Measurements from ENCODE around the gene DRG1. TPM values are rescaled to one million over a fixed set of nuclear protein-coding genes. Genes with fewer than 3 reads are reported as not detected.

Gene DRG1
- total RNA-seq, 2 donors from 2014 or later, result 37.5 to 38.8 TPM

DNA sequence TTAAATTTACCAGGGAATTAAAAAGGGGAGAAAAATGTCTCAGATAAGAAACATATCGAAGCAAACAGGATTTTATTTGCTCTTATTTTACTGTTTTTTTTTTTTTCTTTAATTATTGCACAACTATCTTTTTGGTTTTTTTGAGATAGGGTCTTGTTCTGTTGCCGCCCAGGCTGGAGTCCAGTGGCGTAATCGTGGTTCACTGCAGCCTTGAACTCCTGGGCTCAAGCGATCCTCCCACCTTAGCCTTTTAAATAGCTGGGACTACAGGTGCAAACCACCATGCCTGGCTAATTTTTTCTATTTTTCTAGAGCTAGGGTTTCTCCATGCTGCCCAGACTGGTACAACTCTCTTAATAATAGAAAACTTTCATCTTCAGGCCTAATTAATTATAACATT is 32.5 kb downstream of the DRG1 start:
- Histone ChIP-seq H3K27me3 (replicated peaks; ENCODE audit: insufficient read depth) (no peaks in the 10 kb centered on the region), H3K4me3 (no peak overlapping the region), H3K4me1 (ENCODE audit: control insufficient read depth in 1 of 2, low read depth in 2 of 2) (no peaks in the 10 kb centered on the region), H3K27ac (no peak overlapping the region), H3K9me3 (no peaks in the 10 kb centered on the region), H3K36me3 (peaks cover 67% of the 10 kb centered on the region)
- no peak for DNase-seq (ENCODE audit: low spot score)
- TF ChIP-seq, protein P1, sequence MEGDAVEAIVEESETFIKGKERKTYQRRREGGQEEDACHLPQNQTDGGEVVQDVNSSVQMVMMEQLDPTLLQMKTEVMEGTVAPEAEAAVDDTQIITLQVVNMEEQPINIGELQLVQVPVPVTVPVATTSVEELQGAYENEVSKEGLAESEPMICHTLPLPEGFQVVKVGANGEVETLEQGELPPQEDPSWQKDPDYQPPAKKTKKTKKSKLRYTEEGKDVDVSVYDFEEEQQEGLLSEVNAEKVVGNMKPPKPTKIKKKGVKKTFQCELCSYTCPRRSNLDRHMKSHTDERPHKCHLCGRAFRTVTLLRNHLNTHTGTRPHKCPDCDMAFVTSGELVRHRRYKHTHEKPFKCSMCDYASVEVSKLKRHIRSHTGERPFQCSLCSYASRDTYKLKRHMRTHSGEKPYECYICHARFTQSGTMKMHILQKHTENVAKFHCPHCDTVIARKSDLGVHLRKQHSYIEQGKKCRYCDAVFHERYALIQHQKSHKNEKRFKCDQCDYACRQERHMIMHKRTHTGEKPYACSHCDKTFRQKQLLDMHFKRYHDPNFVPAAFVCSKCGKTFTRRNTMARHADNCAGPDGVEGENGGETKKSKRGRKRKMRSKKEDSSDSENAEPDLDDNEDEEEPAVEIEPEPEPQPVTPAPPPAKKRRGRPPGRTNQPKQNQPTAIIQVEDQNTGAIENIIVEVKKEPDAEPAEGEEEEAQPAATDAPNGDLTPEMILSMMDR (IDR thresholded peaks at IDR 0.05), result no peak
- ATAC-seq (ENCODE audit: insufficient number of reproducible peaks, low FRiP score, low read depth), result no peak

DNA sequence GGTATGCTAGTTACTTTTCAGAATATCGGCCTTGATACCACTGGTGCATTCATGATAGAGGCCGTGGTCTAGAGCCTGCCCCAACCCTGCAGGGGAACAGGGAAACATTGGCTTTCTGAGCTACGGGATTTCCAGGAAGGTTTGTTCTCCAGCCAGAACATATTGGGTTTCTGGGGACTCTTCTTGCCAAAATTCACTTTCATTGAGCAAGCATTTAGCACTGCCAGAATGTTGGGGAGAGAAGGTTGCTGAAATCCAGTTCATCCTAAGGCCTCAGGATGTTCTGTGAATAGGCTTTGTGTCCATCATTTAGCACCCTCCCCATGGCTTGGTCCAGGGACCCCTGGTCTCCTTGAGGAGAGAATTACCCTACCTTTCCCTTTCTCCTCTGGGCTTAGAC is 36.7 kb downstream of the DRG1 start:
- H3K36me3 ChIP-seq, result peaks cover 77% of the 10 kb centered on the region
- no peak overlapping the region for H3K4me3 ChIP-seq
- no peak overlapping the region for H3K27ac ChIP-seq
- H3K9me3 ChIP-seq, result no peaks in the 10 kb centered on the region
- H3K27me3 ChIP-seq (replicated peaks; ENCODE audit: insufficient read depth), result no peaks in the 10 kb centered on the region
- H3K4me1 ChIP-seq (ENCODE audit: control insufficient read depth in 1 of 2, low read depth in 2 of 2), result no peaks in the 10 kb centered on the region
- ATAC-seq (ENCODE audit: insufficient number of reproducible peaks, low FRiP score, low read depth), result no peak
- TF ChIP-seq, protein P1 (IDR thresholded peaks at IDR 0.05), result no peak
- no peak for DNase-seq (ENCODE audit: low spot score)

DNA sequence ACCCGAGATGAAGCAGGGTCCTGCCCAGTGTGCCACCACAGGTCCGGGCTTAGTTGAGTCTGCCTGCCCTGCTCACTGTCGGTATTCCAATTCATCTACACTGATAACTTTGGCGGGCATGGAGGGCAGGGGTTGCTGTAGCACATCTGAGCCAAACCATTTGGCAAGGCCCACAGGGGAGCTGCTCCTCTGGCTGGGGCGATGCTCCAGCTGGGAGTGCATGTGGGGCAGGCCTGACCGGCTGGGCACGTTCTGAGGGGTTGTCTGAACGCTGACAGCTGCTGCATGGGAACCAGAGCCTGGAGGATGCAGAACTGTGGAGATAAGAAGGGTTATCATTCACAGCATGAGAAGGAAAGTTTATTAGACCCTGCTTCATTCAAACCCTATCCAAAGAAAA is 40.4 kb downstream of the DRG1 start:
- peaks cover 74% of the 10 kb centered on the region for H3K36me3 ChIP-seq
- ATAC-seq (ENCODE audit: insufficient number of reproducible peaks, low FRiP score, low read depth), result no peak

GRCh38 chr22:31440681-31441080 is 41.3 kb downstream of the DRG1 start:
- Histone ChIP-seq H3K4me1 (ENCODE audit: control insufficient read depth in 1 of 2, low read depth in 2 of 2) (no peaks in the 10 kb centered on the region), H3K27me3 (replicated peaks; ENCODE audit: insufficient read depth) (no peaks in the 10 kb centered on the region), H3K9me3 (no peaks in the 10 kb centered on the region), H3K36me3 (peaks cover 65% of the 10 kb centered on the region), H3K27ac (no peak overlapping the region), H3K4me3 (no peak overlapping the region)
- TF ChIP-seq, protein P1 (IDR thresholded peaks at IDR 0.05), result no peak
- DNase-seq (ENCODE audit: low spot score), result no peak
- ATAC-seq (ENCODE audit: insufficient number of reproducible peaks, low FRiP score, low read depth), result no peak

More for the DNA sequence above, 40.4 kb downstream of the DRG1 start:
- TF ChIP-seq, protein P1 (IDR thresholded peaks at IDR 0.05), result no peak
- Histone ChIP-seq H3K4me3 (no peak overlapping the region), H3K9me3 (no peaks in the 10 kb centered on the region), H3K27me3 (replicated peaks; ENCODE audit: insufficient read depth) (no peaks in the 10 kb centered on the region), H3K4me1 (ENCODE audit: control insufficient read depth in 1 of 2, low read depth in 2 of 2) (no peaks in the 10 kb centered on the region), H3K27ac (no peak overlapping the region)
- no peak for DNase-seq (ENCODE audit: low spot score)

GRCh38 chr22:31441652-31442051 is 42.2 kb downstream of the DRG1 start:
- Histone ChIP-seq H3K36me3 (peaks cover 59% of the 10 kb centered on the region), H3K27me3 (replicated peaks; ENCODE audit: insufficient read depth) (no peaks in the 10 kb centered on the region), H3K4me3 (no peak overlapping the region), H3K9me3 (no peaks in the 10 kb centered on the region), H3K4me1 (ENCODE audit: control insufficient read depth in 1 of 2, low read depth in 2 of 2) (no peaks in the 10 kb centered on the region), H3K27ac (no peak overlapping the region)
- DNase-seq (ENCODE audit: low spot score) (no peak), ATAC-seq (ENCODE audit: insufficient number of reproducible peaks, low FRiP score, low read depth) (no peak)
- TF ChIP-seq, protein P1 (IDR thresholded peaks at IDR 0.05), result no peak
